WERI-Rb-1 (cell line): Measurements from ENCODE around the gene TMEM215.
A peak's percentile ranks its signal among the peaks of the same experiment; 100 is the strongest.

Experiments
- DNase-seq: peaks from one replicate; pipeline ENCODE4 v3.0.0-alpha.2; 2020
- H3K27ac ChIP-seq: fragments of 250-450 bp; sonication (Bioruptor Pico); 2 replicates; pipeline ENCODE4 v1.5.1; 2020; ENCODE audit warnings: mild to moderate bottlenecking, moderate library complexity
- H3K27me3 ChIP-seq: fragments of 250-450 bp; sonication (Bioruptor Pico); 2 replicates; pipeline ENCODE4 v1.5.1; 2021; ENCODE audit warnings: mild to moderate bottlenecking, low read depth, moderate library complexity; ENCODE audit not compliant: insufficient read depth, severe bottlenecking
- H3K36me3 ChIP-seq: fragments of 250-450 bp; sonication (Bioruptor Pico); 2 replicates; pipeline ENCODE4 v1.5.1; 2020; ENCODE audit warnings: mild to moderate bottlenecking, moderate library complexity
- H3K4me3 ChIP-seq: 2 replicates; pipeline ENCODE4 v1.5.1; 2011; ENCODE audit warnings: low read depth, mild to moderate bottlenecking, control low read depth, low read length
- H3K9me3 ChIP-seq: fragments of 250-450 bp; sonication (Bioruptor Pico); 2 replicates; pipeline ENCODE4 v1.5.1; 2021; ENCODE audit warnings: mild to moderate bottlenecking, moderate library complexity; ENCODE audit not compliant: severe bottlenecking
- TF ChIP-seq, protein P1 (sequence below): IDR thresholded peaks from 2 replicates; pipeline ENCODE4 v1.5.1; 2011; ENCODE audit warnings: low read depth, mild to moderate bottlenecking, control low read depth, inconsistent platforms, low read length

The TMEM215 gene, protein sequence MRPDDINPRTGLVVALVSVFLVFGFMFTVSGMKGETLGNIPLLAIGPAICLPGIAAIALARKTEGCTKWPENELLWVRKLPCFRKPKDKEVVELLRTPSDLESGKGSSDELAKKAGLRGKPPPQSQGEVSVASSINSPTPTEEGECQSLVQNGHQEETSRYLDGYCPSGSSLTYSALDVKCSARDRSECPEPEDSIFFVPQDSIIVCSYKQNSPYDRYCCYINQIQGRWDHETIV

DNA sequence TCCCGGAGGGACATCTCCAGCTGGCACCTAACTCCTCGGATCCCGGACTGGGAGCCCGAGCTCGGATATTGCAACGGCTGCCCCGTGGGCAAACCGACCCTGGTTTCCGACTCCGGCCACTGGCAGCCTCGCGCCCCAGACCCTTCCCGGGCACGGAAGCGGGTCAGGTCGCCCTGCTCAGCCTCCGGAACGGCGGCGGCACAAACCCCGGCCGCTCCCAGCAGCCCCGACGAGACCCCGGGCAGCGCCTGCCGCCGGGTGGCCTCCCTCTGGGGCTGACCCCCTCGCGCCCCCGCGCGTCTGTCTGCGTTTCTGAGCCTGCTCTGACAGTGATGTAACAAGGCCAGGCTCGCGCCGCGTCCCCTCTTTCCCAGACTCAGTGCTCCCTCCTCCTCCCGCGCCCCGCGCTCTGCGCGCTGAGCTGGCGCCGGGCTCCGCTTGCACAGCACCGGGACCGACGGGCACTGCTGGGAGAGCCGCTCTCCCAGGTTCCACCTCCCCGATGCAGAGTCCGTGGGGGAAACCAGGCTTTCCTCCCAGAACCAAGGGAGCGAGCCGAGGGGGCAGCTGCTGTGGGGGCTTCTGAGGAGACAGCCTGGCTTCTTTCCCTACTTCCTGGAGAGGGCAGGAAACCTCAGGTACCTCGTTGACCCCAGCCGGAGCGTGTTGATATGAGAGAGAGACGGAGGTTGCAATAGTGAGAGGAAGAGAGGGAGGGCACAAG lies at the start of gene TMEM215:
Gene TMEM215 (plus strand): TSS at position 373 of the 724 bp plus-strand sequence. CDS start 644 bp downstream, outside the sequence.
- Histone ChIP-seq H3K4me3 (peak within 1 kb of the TSS; percentile 44), H3K27me3 (peaks cover 60% of the 10 kb centered on the region)

DNA sequence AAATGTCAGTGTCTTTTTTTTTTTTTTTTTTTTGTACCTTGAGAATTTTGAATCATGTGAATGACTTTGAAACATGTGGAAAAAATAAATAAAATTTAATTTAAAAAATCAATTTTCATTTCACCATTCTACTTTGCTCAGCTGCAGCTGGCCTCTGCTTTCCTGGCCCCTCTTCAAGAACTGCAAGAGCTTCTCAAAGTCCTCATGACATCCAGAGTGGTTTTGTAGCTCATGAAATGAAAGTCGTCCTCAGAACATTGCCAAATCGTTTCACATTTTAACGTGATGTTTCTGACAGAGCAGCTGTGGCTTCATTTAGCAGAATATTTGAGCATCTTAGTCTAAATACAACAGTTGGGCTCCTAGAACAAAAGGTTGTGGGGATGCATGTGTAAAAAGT lies 47.9 kb upstream of the TMEM215 start:
- TF ChIP-seq, protein P1, sequence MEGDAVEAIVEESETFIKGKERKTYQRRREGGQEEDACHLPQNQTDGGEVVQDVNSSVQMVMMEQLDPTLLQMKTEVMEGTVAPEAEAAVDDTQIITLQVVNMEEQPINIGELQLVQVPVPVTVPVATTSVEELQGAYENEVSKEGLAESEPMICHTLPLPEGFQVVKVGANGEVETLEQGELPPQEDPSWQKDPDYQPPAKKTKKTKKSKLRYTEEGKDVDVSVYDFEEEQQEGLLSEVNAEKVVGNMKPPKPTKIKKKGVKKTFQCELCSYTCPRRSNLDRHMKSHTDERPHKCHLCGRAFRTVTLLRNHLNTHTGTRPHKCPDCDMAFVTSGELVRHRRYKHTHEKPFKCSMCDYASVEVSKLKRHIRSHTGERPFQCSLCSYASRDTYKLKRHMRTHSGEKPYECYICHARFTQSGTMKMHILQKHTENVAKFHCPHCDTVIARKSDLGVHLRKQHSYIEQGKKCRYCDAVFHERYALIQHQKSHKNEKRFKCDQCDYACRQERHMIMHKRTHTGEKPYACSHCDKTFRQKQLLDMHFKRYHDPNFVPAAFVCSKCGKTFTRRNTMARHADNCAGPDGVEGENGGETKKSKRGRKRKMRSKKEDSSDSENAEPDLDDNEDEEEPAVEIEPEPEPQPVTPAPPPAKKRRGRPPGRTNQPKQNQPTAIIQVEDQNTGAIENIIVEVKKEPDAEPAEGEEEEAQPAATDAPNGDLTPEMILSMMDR: no peak
- DNase-seq: no peak
- Histone ChIP-seq H3K9me3 (no peaks in the 10 kb centered on the region), H3K27ac (no peak overlapping the region), H3K27me3 (peaks cover 9% of the 10 kb centered on the region), H3K36me3 (no peaks in the 10 kb centered on the region), H3K4me3 (no peak overlapping the region)

More for the DNA sequence above, at the start of gene TMEM215:
- no peaks in the 10 kb centered on the region for H3K36me3 ChIP-seq
- TF ChIP-seq, protein P1: peak; percentile 41; the same call in 1 of the 2 replicates
- H3K27ac ChIP-seq: no peak within 1 kb of the TSS
- DNase-seq: peak; percentile 70
- H3K9me3 ChIP-seq: no peaks in the 10 kb centered on the region

DNA sequence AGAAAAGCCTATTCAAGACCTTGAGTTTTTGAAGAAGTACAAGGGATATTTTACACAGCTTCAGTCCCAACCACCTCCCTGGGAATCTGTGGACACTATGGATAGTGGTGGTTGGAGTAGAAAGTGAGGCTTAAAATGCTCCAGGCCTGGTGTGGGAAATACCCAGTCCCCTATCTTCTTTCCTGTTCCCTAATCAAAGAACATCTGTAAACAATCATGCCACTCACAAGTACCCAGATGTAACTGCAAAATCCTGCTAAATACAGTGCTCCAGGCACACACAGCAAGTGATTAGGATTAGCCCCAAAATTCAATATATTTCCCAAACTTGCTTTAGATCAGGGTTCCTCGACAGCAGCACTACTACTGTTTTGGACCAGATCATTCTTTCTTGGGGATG lies 46.0 kb upstream of the TMEM215 start:
- Histone ChIP-seq H3K27ac (no peak overlapping the region), H3K4me3 (no peak overlapping the region)

DNA sequence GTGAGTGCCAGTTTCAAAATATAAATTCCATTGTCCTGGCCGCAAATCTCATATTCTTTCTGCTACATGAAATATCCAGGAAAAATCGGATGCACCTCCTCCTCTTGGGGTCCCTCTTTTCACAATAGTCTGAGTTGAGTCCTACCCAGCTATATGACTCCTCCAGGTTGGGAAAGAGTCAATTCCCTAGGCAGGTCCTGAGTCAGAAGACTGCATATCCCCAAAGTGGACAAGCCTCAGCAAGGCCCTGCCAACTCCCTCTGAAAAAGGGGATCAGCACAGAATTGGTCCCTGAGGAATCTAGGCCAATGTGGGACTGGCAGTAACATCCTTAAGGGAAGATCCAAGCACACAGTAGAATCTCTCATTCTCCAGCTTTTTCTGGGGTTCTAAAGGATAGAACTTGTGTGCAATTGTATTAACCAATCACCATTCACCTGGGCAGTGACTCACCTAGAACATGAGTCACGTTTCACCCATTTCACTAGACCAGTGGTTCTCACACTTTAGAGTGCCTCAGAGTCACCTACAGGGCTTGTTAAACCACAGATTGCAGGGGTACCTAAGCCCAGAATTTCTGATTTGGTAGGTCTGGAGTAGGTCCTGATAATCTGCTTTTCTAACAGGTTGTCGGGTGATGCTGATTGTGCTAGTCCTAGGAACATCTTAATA lies 44.7 kb upstream of the TMEM215 start:
- TF ChIP-seq, protein P1: no peak
- H3K4me3 ChIP-seq: no peak overlapping the region
- no peaks in the 10 kb centered on the region for H3K9me3 ChIP-seq
- no peak overlapping the region for H3K27ac ChIP-seq
- H3K36me3 ChIP-seq: no peaks in the 10 kb centered on the region
- H3K27me3 ChIP-seq: peaks cover 13% of the 10 kb centered on the region
- DNase-seq: no peak

More for the DNA sequence above, 46.0 kb upstream of the TMEM215 start:
- Histone ChIP-seq H3K36me3 (no peaks in the 10 kb centered on the region), H3K27me3 (peaks cover 13% of the 10 kb centered on the region), H3K9me3 (no peaks in the 10 kb centered on the region)
- no peak for DNase-seq
- TF ChIP-seq, protein P1: no peak

DNA sequence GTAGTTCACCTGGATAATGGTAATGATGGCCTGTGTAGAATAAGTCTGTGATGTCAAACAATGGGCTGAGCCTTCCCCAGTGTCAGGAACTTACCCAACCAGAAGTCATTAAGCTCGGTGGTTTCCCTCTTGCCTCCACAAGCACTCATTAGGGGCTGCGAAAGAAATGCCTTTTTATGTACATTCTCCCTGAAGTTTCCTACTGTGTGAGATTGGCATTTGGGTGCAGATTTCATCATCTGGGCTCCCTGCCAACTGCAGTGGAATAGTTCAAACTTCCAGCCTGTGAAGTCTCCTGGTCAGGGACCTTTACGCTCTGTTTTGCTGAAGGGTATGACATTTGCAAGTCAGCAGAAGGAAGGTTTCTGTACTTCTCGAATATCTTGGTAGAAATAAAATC lies 41.6 kb upstream of the TMEM215 start:
- H3K9me3 ChIP-seq: no peaks in the 10 kb centered on the region
- H3K27ac ChIP-seq: no peak overlapping the region
- no peak overlapping the region for H3K4me3 ChIP-seq
- no peak for DNase-seq
- TF ChIP-seq, protein P1: no peak
- peaks cover 14% of the 10 kb centered on the region for H3K27me3 ChIP-seq
- no peaks in the 10 kb centered on the region for H3K36me3 ChIP-seq
